Natural killer cell (primary cell): ENCODE data around the gene SERPINB11. TPM values are rescaled to one million over a fixed set of nuclear protein-coding genes. Genes with fewer than 3 reads are reported as not detected.

Experiments used
- ATAC-seq, 3 donors: fragments of 150-1000 bp in 2 of 3; fragments of 200-7000 bp in 1 of 3; cut with Tn5 transposase; 1 replicate in 1 of 3; 2 replicates in 2 of 3; pipeline ENCODE4 v1.10.0; 2021; ENCODE audit warnings: mild to moderate bottlenecking in 2 of 3, moderate library complexity in 2 of 3
- DNase-seq, 2 donors: peaks; one replicate each; pipeline versions ENCODE4 v3.0.0 to v3.0.0-alpha.2; 2013 to 2021; ENCODE audit warnings: mixed read lengths in 1 of 2
- H3K27ac ChIP-seq: one replicate; pipeline ENCODE4 v1.5.1; 2013; ENCODE audit warnings: mild to moderate bottlenecking, low read length
- H3K27me3 ChIP-seq: one replicate; pipeline ENCODE4 v1.6.1; 2013; ENCODE audit warnings: low read length; ENCODE audit not compliant: control insufficient read depth, insufficient read depth
- H3K36me3 ChIP-seq: one replicate; pipeline ENCODE4 v1.6.1; 2013; ENCODE audit warnings: low read length; ENCODE audit not compliant: control insufficient read depth, insufficient read depth
- H3K4me1 ChIP-seq: one replicate; pipeline ENCODE4 v1.6.1; 2013; ENCODE audit warnings: low read length; ENCODE audit not compliant: control insufficient read depth, insufficient read depth
- H3K4me3 ChIP-seq: one replicate; pipeline ENCODE4 v1.5.1; 2013; ENCODE audit warnings: low read length
- H3K9me3 ChIP-seq: one replicate; pipeline ENCODE4 v1.6.1; 2013; ENCODE audit warnings: low read length; ENCODE audit not compliant: control insufficient read depth, insufficient read depth
- H3K27ac Mint-ChIP-seq, 2 donors: one replicate each; pipeline ENCODE4 v1.8.0; 2022; ENCODE audit warnings: mild to moderate bottlenecking in 2 of 2, mixed read lengths in 2 of 2, moderate library complexity in 1 of 2
- H3K27me3 Mint-ChIP-seq, 2 donors: one replicate each; pipeline ENCODE4 v1.8.0; 2022; ENCODE audit warnings: low read depth in 2 of 2, mixed read lengths in 2 of 2
- H3K36me3 Mint-ChIP-seq: one replicate; pipeline ENCODE4 v1.8.0; 2022; ENCODE audit warnings: mixed read lengths
- H3K4me1 Mint-ChIP-seq, 2 donors: one replicate each; pipeline ENCODE4 v1.8.0; 2022; ENCODE audit warnings: mixed read lengths in 2 of 2
- H3K4me3 Mint-ChIP-seq: one replicate; pipeline ENCODE4 v1.8.0; 2022; ENCODE audit warnings: mild to moderate bottlenecking, moderate library complexity, mixed read lengths
- H3K9me3 Mint-ChIP-seq, 2 donors: one replicate each; pipeline ENCODE4 v1.8.0; 2022; ENCODE audit warnings: mixed read lengths in 2 of 2
- CTCF ChIP-seq: fragments of 200-600 bp; IDR thresholded peaks from one replicate; pipeline ENCODE4 v1.8.0; 2022; ENCODE audit warnings: antibody characterized with exemption
- WGBS: methylation state at CpG from one replicate; pipeline ENCODE4 v1.1.7; 2013; ENCODE audit warnings: missing lambda C conversion rate; ENCODE audit not compliant: insufficient coverage; 5-methylcytosine and 5-hydroxymethylcytosine counted together
- intact Hi-C: fragments of 100-400 bp; cut with micrococcal nuclease; formaldehyde crosslinking; loops from one replicate; pipeline ENCODE4 v1.14.2; 2022
- total RNA-seq, 4 donors: library from RNA; stranded (reverse); fragments of 120-200 nt in 1 of 4; gene quantifications; one replicate each; pipeline versions ENCODE4 v1.2.3 to v1.2.4, GENCODE V29; 2013 to 2022

Gene SERPINB11
- total RNA-seq, 3 donors from 2014 or later (not counting 1 experiment from before 2014, with no cell fraction given): not detected

DNA sequence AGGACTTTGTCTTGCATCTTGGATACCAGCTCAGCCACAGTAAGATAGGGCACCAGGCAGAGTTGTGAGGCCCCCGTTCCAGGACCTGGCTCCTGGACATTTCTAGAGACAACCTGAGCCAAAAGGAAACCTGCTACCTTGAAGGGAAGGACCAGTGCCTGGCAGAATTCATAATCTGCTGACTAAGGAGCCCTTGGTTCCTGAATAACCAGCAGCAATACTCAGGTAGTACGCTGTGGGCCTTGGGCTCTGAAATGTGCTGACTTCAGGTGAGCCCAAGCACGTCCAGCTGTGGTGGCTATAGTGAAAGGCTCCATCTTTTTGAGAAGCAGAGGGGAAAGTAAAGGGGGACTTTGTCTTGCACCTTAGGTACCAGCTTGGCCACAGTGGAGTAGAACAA is 28.5 kb downstream of the SERPINB11 start:
- Mint-ChIP-seq H3K9me3 (peaks cover 2% of the 10 kb centered on the region in 2 donors), H3K27me3 (peaks cover 10 to 11% of the 10 kb centered on the region in 2 donors), H3K36me3 (no peaks in the 10 kb centered on the region), H3K27ac (no peak overlapping the region), H3K4me3 (no peak overlapping the region), H3K4me1 (no peaks in the 10 kb centered on the region)
- H3K4me1 ChIP-seq: no peaks in the 10 kb centered on the region
- ATAC-seq (no peak), DNase-seq (no peak)
- H3K27me3 ChIP-seq: no peaks in the 10 kb centered on the region
- WGBS: 90% methylated on average over 3 of the region's 3 CpGs
- no peak for TF ChIP-seq CTCF
- no peaks in the 10 kb centered on the region for H3K9me3 ChIP-seq
- intact Hi-C loops: no loop called here
- no peaks in the 10 kb centered on the region for H3K36me3 ChIP-seq
- no peak overlapping the region for H3K27ac ChIP-seq
- H3K4me3 ChIP-seq: no peak overlapping the region

GRCh38 chr18:63736876-63737275 is 34.1 kb downstream of the SERPINB11 start:
- Mint-ChIP-seq H3K9me3 (peaks cover 2 to 3% of the 10 kb centered on the region in 2 donors), H3K27ac (no peak overlapping the region), H3K4me3 (no peak overlapping the region), H3K4me1 (no peaks in the 10 kb centered on the region), H3K36me3 (no peaks in the 10 kb centered on the region), H3K27me3 (peaks cover 0 to 10% of the 10 kb centered on the region in 2 donors)
- DNase-seq (no peak), ATAC-seq (no peak)
- TF ChIP-seq CTCF: no peak
- Histone ChIP-seq H3K9me3 (no peaks in the 10 kb centered on the region), H3K4me3 (no peak overlapping the region), H3K27ac (no peak overlapping the region), H3K4me1 (no peaks in the 10 kb centered on the region), H3K36me3 (no peaks in the 10 kb centered on the region), H3K27me3 (no peaks in the 10 kb centered on the region)
- intact Hi-C loops: no loop called here

DNA sequence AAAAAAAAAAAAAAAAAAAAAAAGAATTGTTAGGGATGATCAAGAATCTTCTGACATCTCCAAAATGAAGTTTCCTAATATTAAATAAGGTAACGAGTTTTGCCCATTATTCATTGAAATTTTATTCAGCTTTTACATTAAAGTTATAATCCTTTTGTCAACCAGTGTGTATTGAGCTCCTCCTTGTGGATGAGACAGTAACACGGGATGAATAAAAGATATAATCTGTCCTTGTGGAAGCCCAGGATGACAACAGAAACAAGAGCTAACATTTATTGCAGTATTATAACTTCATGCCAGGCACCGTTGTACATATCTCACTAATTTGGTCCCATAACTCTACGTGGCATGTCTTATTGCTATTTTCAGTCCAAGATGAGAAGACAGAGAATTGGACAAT is 39.0 kb downstream of the SERPINB11 start:
- Histone ChIP-seq H3K27ac (no peak overlapping the region), H3K9me3 (no peaks in the 10 kb centered on the region), H3K4me3 (no peak overlapping the region), H3K4me1 (no peaks in the 10 kb centered on the region), H3K27me3 (no peaks in the 10 kb centered on the region), H3K36me3 (no peaks in the 10 kb centered on the region)
- peaks cover 0 to 3% of the 10 kb centered on the region in 2 donors for H3K9me3 Mint-ChIP-seq
- H3K4me3 Mint-ChIP-seq: no peak overlapping the region
- no peaks in the 10 kb centered on the region for H3K4me1 Mint-ChIP-seq
- H3K36me3 Mint-ChIP-seq: no peaks in the 10 kb centered on the region
- DNase-seq (no peak), ATAC-seq (no peak)
- no peak overlapping the region for H3K27ac Mint-ChIP-seq
- intact Hi-C loops: no loop called here
- WGBS: 63% methylated on average over 3 of the region's 4 CpGs
- peaks cover 0 to 6% of the 10 kb centered on the region in 2 donors for H3K27me3 Mint-ChIP-seq
- no peak for TF ChIP-seq CTCF

GRCh38 chr18:63747006-63747405 is 44.2 kb downstream of the SERPINB11 start:
- H3K27me3 Mint-ChIP-seq: peaks cover 0 to 2% of the 10 kb centered on the region in 2 donors
- no peak for ATAC-seq

More at GRCh38 chr18:63747006-63747405, 44.2 kb downstream of the SERPINB11 start:
- Histone ChIP-seq H3K36me3 (no peaks in the 10 kb centered on the region), H3K4me1 (no peaks in the 10 kb centered on the region), H3K27ac (no peak overlapping the region), H3K9me3 (no peaks in the 10 kb centered on the region), H3K27me3 (no peaks in the 10 kb centered on the region), H3K4me3 (no peak overlapping the region)
- Mint-ChIP-seq H3K4me3 (no peak overlapping the region), H3K9me3 (peaks cover 3 to 4% of the 10 kb centered on the region in 2 donors), H3K4me1 (no peaks in the 10 kb centered on the region), H3K36me3 (no peaks in the 10 kb centered on the region), H3K27ac (no peak overlapping the region)
- TF ChIP-seq CTCF: no peak
- no peak for DNase-seq
- intact Hi-C loops: no loop called here
- 100% methylated on average over 1 of the region's 2 CpGs for WGBS
